B cell (primary cell): ENCODE results near the gene HEPACAM. TPM values are rescaled to one million over a fixed set of nuclear protein-coding genes. Genes with fewer than 3 reads are reported as not detected.

Source experiments
- ATAC-seq: fragments of 200-7000 bp; cut with Tn5 transposase; one replicate; pipeline ENCODE4 v1.10.0; 2021; ENCODE audit warnings: low read depth, mild to moderate bottlenecking, moderate number of reproducible peaks, moderate library complexity
- CTCF ChIA-PET: fragments of 350-600 bp; sonication (Branson Sonifier 250); formaldehyde crosslinking; loops from one replicate; lab custom pipeline; 2021; ENCODE audit warnings: antibody characterized with exemption, inconsistent platforms; lab: Charles Lee
- POLR2A ChIA-PET: fragments of 350-600 bp; sonication (Branson Sonifier 250); formaldehyde crosslinking; loops from one replicate; lab custom pipeline; 2021; ENCODE audit warnings: antibody characterized with exemption; lab: Charles Lee
- DNase-seq: peaks from one replicate; pipeline ENCODE4 v3.0.0; 2013
- H2AFZ ChIP-seq: 2 replicates; pipeline ENCODE4 v1.6.1; 2012; ENCODE audit warnings: mild to moderate bottlenecking, low read depth, low read length; ENCODE audit not compliant: insufficient read depth, poor library complexity, severe bottlenecking
- H3K27ac ChIP-seq, 2 donors: 1 replicate in 1 of 2; 2 replicates in 1 of 2; pipeline ENCODE4 v1.5.1; 2012 to 2013; ENCODE audit warnings: low read length in 2 of 2, mild to moderate bottlenecking in 2 of 2, moderate library complexity in 1 of 2
- H3K27me3 ChIP-seq, 4 experiments: fragments of 200-600 bp in 1 of 4; sonication (generic) in 1 of 4; replicated peaks in 1 of 4; 1 replicate in 2 of 4; 2 replicates in 2 of 4; pipeline versions ENCODE4 v1.6.1 to v1.7.0; 2013 to 2016; ENCODE audit warnings: low read length in 3 of 4, mild to moderate bottlenecking in 2 of 4, mixed read lengths in 1 of 4, moderate library complexity in 1 of 4; ENCODE audit not compliant: insufficient read depth in 4 of 4, control insufficient read depth in 3 of 4; ENCODE audit errors: control extremely low read depth in 1 of 4
- H3K36me3 ChIP-seq, 2 experiments: replicated peaks in 1 of 2; 1 replicate in 1 of 2; 2 replicates in 1 of 2; pipeline versions ENCODE4 v1.6.1 to v1.7.1; 2013; ENCODE audit warnings: low read length in 1 of 2; ENCODE audit not compliant: insufficient read depth in 2 of 2, control insufficient read depth in 1 of 2; ENCODE audit errors: control extremely low read depth in 1 of 2, extremely low read depth in 1 of 2
- H3K4me1 ChIP-seq, 2 donors: fragments of 200-600 bp in 1 of 2; sonication (generic) in 1 of 2; 1 replicate in 1 of 2; 2 replicates in 1 of 2; pipeline versions ENCODE4 v1.5.1 to v1.6.1; 2013 to 2017; ENCODE audit warnings: low read length in 2 of 2; ENCODE audit not compliant: control insufficient read depth in 2 of 2, insufficient read depth in 2 of 2
- H3K4me2 ChIP-seq: replicated peaks from 2 replicates; pipeline ENCODE3; 2012; ENCODE audit warnings: mild to moderate bottlenecking, low read depth, low read length; ENCODE audit not compliant: poor library complexity, severe bottlenecking
- H3K4me3 ChIP-seq, 5 experiments: fragments of 200-600 bp in 1 of 5; sonication (generic) in 1 of 5; 1 replicate in 3 of 5; 2 replicates in 2 of 5; pipeline versions ENCODE4 v1.5.1 to v1.7.0; 2011 to 2016; ENCODE audit warnings: low read length in 4 of 5, mild to moderate bottlenecking in 4 of 5, low read depth in 2 of 5, control low read depth in 1 of 5, moderate library complexity in 1 of 5; ENCODE audit not compliant: insufficient read depth in 1 of 5; ENCODE audit errors: control extremely low read depth in 1 of 5, extremely low read depth in 1 of 5
- H3K79me2 ChIP-seq: fragments of 200-600 bp; sonication (generic); one replicate; pipeline ENCODE4 v1.6.0; 2016; ENCODE audit warnings: low read length; ENCODE audit not compliant: control insufficient read depth, insufficient read depth
- H3K9ac ChIP-seq: fragments of 200-600 bp; sonication (generic); 2 replicates; pipeline ENCODE4 v1.6.1; 2017; ENCODE audit warnings: mild to moderate bottlenecking, low read length, moderate library complexity
- H3K9me3 ChIP-seq, 3 donors: one replicate each; pipeline versions ENCODE4 v1.6.1 to v1.7.1; 2013; ENCODE audit warnings: low read length in 2 of 3; ENCODE audit not compliant: control insufficient read depth in 2 of 3, insufficient read depth in 1 of 3; ENCODE audit errors: control extremely low read depth in 1 of 3
- H4K20me1 ChIP-seq: 2 replicates; pipeline ENCODE4 v1.6.0; 2012; ENCODE audit warnings: mild to moderate bottlenecking, low read length; ENCODE audit not compliant: insufficient read depth, control insufficient read depth, poor library complexity, severe bottlenecking
- H3K27ac Mint-ChIP-seq: one replicate; pipeline ENCODE4 v1.8.0; 2021; ENCODE audit warnings: mixed read lengths
- H3K27me3 Mint-ChIP-seq: one replicate; pipeline ENCODE4 v1.8.0; 2021; ENCODE audit warnings: mixed read lengths
- H3K4me1 Mint-ChIP-seq: one replicate; pipeline ENCODE4 v1.8.0; 2021; ENCODE audit warnings: mixed read lengths
- H3K4me3 Mint-ChIP-seq: one replicate; pipeline ENCODE4 v1.8.0; 2021; ENCODE audit warnings: mixed read lengths
- H3K9me3 Mint-ChIP-seq: one replicate; pipeline ENCODE4 v1.8.0; 2022; ENCODE audit warnings: mixed read lengths; ENCODE audit not compliant: insufficient read depth
- CTCF ChIP-seq: fragments of 200-600 bp; IDR thresholded peaks from one replicate; pipeline ENCODE4 v1.8.0; 2022; ENCODE audit warnings: antibody characterized with exemption, mild to moderate bottlenecking
- EZH2 ChIP-seq: IDR thresholded peaks from 2 replicates; pipeline ENCODE4 v1.6.1; 2012; ENCODE audit warnings: borderline replicate concordance, low read depth, mild to moderate bottlenecking, moderate library complexity, low read length; ENCODE audit not compliant: insufficient read depth, poor library complexity, severe bottlenecking
- WGBS: methylation state at CpG from one replicate; pipeline ENCODE4 v1.1.5; 2013; ENCODE audit warnings: missing lambda C conversion rate; ENCODE audit not compliant: insufficient coverage; 5-methylcytosine and 5-hydroxymethylcytosine counted together
- intact Hi-C: fragments of 100-400 bp; cut with micrococcal nuclease; formaldehyde crosslinking; loops from one replicate; pipeline ENCODE4 v1.10.0; 2022
- polyA plus RNA-seq: library from polyadenylated mRNA; depleted of rRNA; stranded (reverse); fragments of >200 nt; gene quantifications from 2 replicates; pipeline ENCODE4 v1.2.3, GENCODE V29; 2012
- total RNA-seq, 2 donors: library from RNA; stranded (reverse); fragments of 120-200 nt in 1 of 2; gene quantifications; 1 replicate in 1 of 2; 2 replicates in 1 of 2; pipeline versions ENCODE4 v1.2.3 to v1.2.4, GENCODE V29; 2013 to 2022

The HEPACAM gene
- total and polyA plus RNA-seq, 2 donors (not counting 1 experiment from before 2014, with no cell fraction given): not detected

- Histone ChIP-seq H3K9ac (no peak overlapping the region), H3K36me3 (no peaks in the 10 kb centered on the region), H3K4me1 (no peaks in the 10 kb centered on the region), H4K20me1 (no peaks in the 10 kb centered on the region), H3K4me3 (no peak overlapping the region), H3K9me3 (peaks cover 0 to 4% (median 0%) of the 10 kb centered on the region in 3 donors), H3K27me3 (peaks cover 0 to 6% (median under 1%) of the 10 kb centered on the region in 4 experiments), H2AFZ (no peak overlapping the region), H3K27ac (no peak overlapping the region), H3K4me2 (no peak overlapping the region), H3K79me2 (no peaks in the 10 kb centered on the region)
- Mint-ChIP-seq H3K27me3 (peaks cover 19% of the 10 kb centered on the region), H3K27ac (no peak overlapping the region), H3K9me3 (no peaks in the 10 kb centered on the region), H3K4me1 (no peaks in the 10 kb centered on the region), H3K4me3 (no peak overlapping the region)
- DNase-seq (no peak), ATAC-seq (no peak)
- intact Hi-C loops: no loop called here
- WGBS: no CpG with 5 or more reads among the region's 5 CpGs
- ChIA-PET CTCF (interaction anchor here (1.0 kb wide), 1 partner anchor 9 kb away, joined by 4 read pairs; no protein-coding TSS in a partner anchor), POLR2A (no interaction called here)
- TF ChIP-seq EZH2: no peak
- TF ChIP-seq CTCF: no peak
Observed at GRCh38 chr11:124884869-124885479, 50.9 kb downstream of the HEPACAM start.

- no peaks in the 10 kb centered on the region for H3K9me3 Mint-ChIP-seq
- Histone ChIP-seq H3K27ac (no peak overlapping the region), H4K20me1 (no peaks in the 10 kb centered on the region), H3K27me3 (peaks cover 0 to 6% (median 2%) of the 10 kb centered on the region in 4 experiments), H3K4me2 (no peak overlapping the region), H3K9ac (no peak overlapping the region), H3K4me3 (no peak overlapping the region), H3K79me2 (no peaks in the 10 kb centered on the region), H2AFZ (no peak overlapping the region), H3K4me1 (no peaks in the 10 kb centered on the region), H3K9me3 (peaks cover 0 to 4% (median 0%) of the 10 kb centered on the region in 3 donors), H3K36me3 (no peaks in the 10 kb centered on the region)
- H3K4me1 Mint-ChIP-seq: no peaks in the 10 kb centered on the region
- DNase-seq (no peak), ATAC-seq (no peak)
- no CpG with 5 or more reads among the region's 1 CpG for WGBS
- intact Hi-C loops: no loop called here
- TF ChIP-seq EZH2 (no peak), CTCF (no peak)
- H3K27me3 Mint-ChIP-seq: peaks cover 22% of the 10 kb centered on the region
- no peak overlapping the region for H3K4me3 Mint-ChIP-seq
- ChIA-PET CTCF (interaction anchor here (1.0 kb wide), 1 partner anchor 8 kb away, joined by 4 read pairs; no protein-coding TSS in a partner anchor), POLR2A (no interaction called here)
- H3K27ac Mint-ChIP-seq: no peak overlapping the region
Observed at GRCh38 chr11:124884340-124884739, 51.5 kb downstream of the HEPACAM start.
